Mesodermal cell (in vitro differentiated cells): Measurements from ENCODE around the gene GPX3.

ENCODE experiments used
- H3K27ac ChIP-seq: 2 replicates; pipeline ENCODE4 v1.7.0; 2013; ENCODE audit warnings: mild to moderate bottlenecking, low read depth, low read length, moderate library complexity; ENCODE audit not compliant: severe bottlenecking
- H3K36me3 ChIP-seq: 2 replicates; pipeline ENCODE4 v1.7.1; 2013; ENCODE audit warnings: mild to moderate bottlenecking, low read length, moderate library complexity; ENCODE audit not compliant: control insufficient read depth, insufficient read depth
- H3K4me1 ChIP-seq: one replicate; pipeline ENCODE4 v1.7.1; 2013; ENCODE audit warnings: mild to moderate bottlenecking, low read length; ENCODE audit not compliant: insufficient read depth, control insufficient read depth, poor library complexity, severe bottlenecking
- H3K4me3 ChIP-seq: 2 replicates; pipeline ENCODE4 v1.7.0; 2013; ENCODE audit warnings: low read length, control low read depth, mild to moderate bottlenecking; ENCODE audit not compliant: insufficient read depth, poor library complexity, severe bottlenecking; ENCODE audit errors: extremely low read depth
- H3K9me3 ChIP-seq: 2 replicates; pipeline ENCODE4 v1.7.1; 2013; ENCODE audit warnings: mild to moderate bottlenecking, low read length, moderate library complexity; ENCODE audit not compliant: control insufficient read depth
- WGBS, 2 experiments: methylation state at CpG; one replicate each; pipeline ENCODE4 v1.1.5; 2013; ENCODE audit warnings: missing lambda C conversion rate in 2 of 2; ENCODE audit not compliant: insufficient coverage in 2 of 2; 5-methylcytosine and 5-hydroxymethylcytosine counted together

Gene GPX3

GRCh38 chr5:151024440-151025249 lies 4.3 kb downstream of the GPX3 start:
- 91 to 92% methylated on average over 4 of the region's 7 CpGs for WGBS, 2 experiments
- Histone ChIP-seq H3K27ac (no peak overlapping the region), H3K9me3 (no peaks in the 10 kb centered on the region), H3K4me3 (no peak overlapping the region), H3K4me1 (no peaks in the 10 kb centered on the region), H3K36me3 (peaks cover 18% of the 10 kb centered on the region)

GRCh38 chr5:151025250-151025606 lies 4.8 kb downstream of the GPX3 start:
- Histone ChIP-seq H3K4me3 (no peak overlapping the region), H3K4me1 (no peaks in the 10 kb centered on the region), H3K36me3 (peaks cover 23% of the 10 kb centered on the region), H3K27ac (no peak overlapping the region), H3K9me3 (no peaks in the 10 kb centered on the region)
- WGBS, 2 experiments, result 91 to 93% methylated on average over 6 of the region's 7 CpGs

GRCh38 chr5:151026088-151026487 lies 5.7 kb downstream of the GPX3 start:
- Histone ChIP-seq H3K27ac (no peak overlapping the region), H3K4me1 (no peaks in the 10 kb centered on the region), H3K4me3 (no peak overlapping the region), H3K9me3 (no peaks in the 10 kb centered on the region), H3K36me3 (peaks cover 31% of the 10 kb centered on the region)
- WGBS, 2 experiments, result 93 to 94% methylated on average over 8 of the region's 9 CpGs

- Histone ChIP-seq H3K4me1 (no peaks in the 10 kb centered on the region), H3K27ac (no peak overlapping the region), H3K36me3 (peaks cover 37% of the 10 kb centered on the region), H3K4me3 (no peak overlapping the region), H3K9me3 (no peaks in the 10 kb centered on the region)
- 89 to 95% methylated on average over 5 to 7 of the region's 7 CpGs for WGBS, 2 experiments
Measured at GRCh38 chr5:151026679-151027078, 6.3 kb downstream of the GPX3 start.

GRCh38 chr5:151027961-151028479 lies 7.6 kb downstream of the GPX3 start:
- no peaks in the 10 kb centered on the region for H3K9me3 ChIP-seq
- H3K36me3 ChIP-seq, result peaks cover 47% of the 10 kb centered on the region
- no peak overlapping the region for H3K4me3 ChIP-seq
- WGBS, 2 experiments, result 93 to 97% methylated on average over 5 to 7 of the region's 11 CpGs
- H3K4me1 ChIP-seq, result no peaks in the 10 kb centered on the region
- no peak overlapping the region for H3K27ac ChIP-seq

- Histone ChIP-seq H3K9me3 (no peaks in the 10 kb centered on the region), H3K36me3 (peaks cover 54% of the 10 kb centered on the region), H3K4me1 (no peaks in the 10 kb centered on the region), H3K27ac (no peak overlapping the region), H3K4me3 (no peak overlapping the region)
- 95 to 96% methylated on average over 5 to 6 of the region's 8 CpGs for WGBS, 2 experiments
Measured at GRCh38 chr5:151028717-151029116, 8.3 kb downstream of the GPX3 start.

GRCh38 chr5:151029179-151030055 lies 9.0 kb downstream of the GPX3 start:
- Histone ChIP-seq H3K9me3 (no peaks in the 10 kb centered on the region), H3K27ac (no peak overlapping the region), H3K36me3 (peaks cover 60% of the 10 kb centered on the region), H3K4me3 (no peak overlapping the region), H3K4me1 (no peaks in the 10 kb centered on the region)
- WGBS, 2 experiments, result 96 to 99% methylated on average over 6 to 9 of the region's 9 CpGs

- no peaks in the 10 kb centered on the region for H3K9me3 ChIP-seq
- H3K4me1 ChIP-seq, result no peaks in the 10 kb centered on the region
- no CpG with 5 or more reads among the region's 5 CpGs for WGBS, 2 experiments
- no peak overlapping the region for H3K27ac ChIP-seq
- peaks cover 66% of the 10 kb centered on the region for H3K36me3 ChIP-seq
- no peak overlapping the region for H3K4me3 ChIP-seq
Measured at GRCh38 chr5:151030056-151030336, 9.6 kb downstream of the GPX3 start.

- H3K4me1 ChIP-seq, result no peaks in the 10 kb centered on the region
- no peak overlapping the region for H3K4me3 ChIP-seq
- 94 to 97% methylated on average over 3 to 4 of the region's 4 CpGs for WGBS, 2 experiments
- no peak overlapping the region for H3K27ac ChIP-seq
- H3K9me3 ChIP-seq, result no peaks in the 10 kb centered on the region
- peaks cover 70% of the 10 kb centered on the region for H3K36me3 ChIP-seq
Measured at GRCh38 chr5:151030379-151030778, 10.0 kb downstream of the GPX3 start.

GRCh38 chr5:151031554-151031953 lies 11.2 kb downstream of the GPX3 start:
- WGBS, 2 experiments, result 88 to 98% methylated on average over 8 to 10 of the region's 11 CpGs
- Histone ChIP-seq H3K4me3 (no peak overlapping the region), H3K4me1 (no peaks in the 10 kb centered on the region), H3K27ac (no peak overlapping the region), H3K36me3 (peaks cover 81% of the 10 kb centered on the region), H3K9me3 (no peaks in the 10 kb centered on the region)
